GM12801 (cell line): ENCODE results near the gene SMO.

Experiments used
- TF ChIP-seq, protein P1 (sequence below): IDR thresholded peaks from one replicate; pipeline ENCODE4 v1.5.1; 2011; ENCODE audit warnings: control low read depth; ENCODE audit not compliant: insufficient read length; ENCODE audit errors: extremely low read depth

SMO gene

GRCh38 chr7:129231666-129232065 is 43.2 kb downstream of the SMO start:
- TF ChIP-seq, protein P1, sequence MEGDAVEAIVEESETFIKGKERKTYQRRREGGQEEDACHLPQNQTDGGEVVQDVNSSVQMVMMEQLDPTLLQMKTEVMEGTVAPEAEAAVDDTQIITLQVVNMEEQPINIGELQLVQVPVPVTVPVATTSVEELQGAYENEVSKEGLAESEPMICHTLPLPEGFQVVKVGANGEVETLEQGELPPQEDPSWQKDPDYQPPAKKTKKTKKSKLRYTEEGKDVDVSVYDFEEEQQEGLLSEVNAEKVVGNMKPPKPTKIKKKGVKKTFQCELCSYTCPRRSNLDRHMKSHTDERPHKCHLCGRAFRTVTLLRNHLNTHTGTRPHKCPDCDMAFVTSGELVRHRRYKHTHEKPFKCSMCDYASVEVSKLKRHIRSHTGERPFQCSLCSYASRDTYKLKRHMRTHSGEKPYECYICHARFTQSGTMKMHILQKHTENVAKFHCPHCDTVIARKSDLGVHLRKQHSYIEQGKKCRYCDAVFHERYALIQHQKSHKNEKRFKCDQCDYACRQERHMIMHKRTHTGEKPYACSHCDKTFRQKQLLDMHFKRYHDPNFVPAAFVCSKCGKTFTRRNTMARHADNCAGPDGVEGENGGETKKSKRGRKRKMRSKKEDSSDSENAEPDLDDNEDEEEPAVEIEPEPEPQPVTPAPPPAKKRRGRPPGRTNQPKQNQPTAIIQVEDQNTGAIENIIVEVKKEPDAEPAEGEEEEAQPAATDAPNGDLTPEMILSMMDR = no peak

DNA sequence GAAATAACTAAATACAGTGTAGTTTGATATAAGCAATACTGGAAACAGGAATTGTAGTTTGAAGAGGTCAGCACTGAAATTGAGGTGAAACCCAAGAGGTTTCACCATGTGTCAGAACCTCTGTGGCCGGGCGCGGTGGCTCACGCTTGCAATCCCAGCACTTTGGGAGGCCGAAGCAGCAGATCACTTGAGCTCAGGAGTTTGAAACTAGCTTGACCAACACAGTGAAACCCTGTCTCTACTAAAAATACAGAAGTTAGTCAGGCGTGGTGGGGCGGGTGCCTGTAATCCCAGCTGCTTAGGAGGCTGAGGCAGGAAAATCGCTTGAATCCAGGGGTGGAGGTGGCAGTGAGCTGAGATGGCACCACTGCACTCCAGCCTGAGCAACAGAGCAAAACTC is 50.1 kb downstream of the SMO start:
- TF ChIP-seq, protein P1 = no peak

- TF ChIP-seq, protein P1 = no peak
Observed at GRCh38 chr7:129240119-129240820, 51.8 kb downstream of the SMO start.

DNA sequence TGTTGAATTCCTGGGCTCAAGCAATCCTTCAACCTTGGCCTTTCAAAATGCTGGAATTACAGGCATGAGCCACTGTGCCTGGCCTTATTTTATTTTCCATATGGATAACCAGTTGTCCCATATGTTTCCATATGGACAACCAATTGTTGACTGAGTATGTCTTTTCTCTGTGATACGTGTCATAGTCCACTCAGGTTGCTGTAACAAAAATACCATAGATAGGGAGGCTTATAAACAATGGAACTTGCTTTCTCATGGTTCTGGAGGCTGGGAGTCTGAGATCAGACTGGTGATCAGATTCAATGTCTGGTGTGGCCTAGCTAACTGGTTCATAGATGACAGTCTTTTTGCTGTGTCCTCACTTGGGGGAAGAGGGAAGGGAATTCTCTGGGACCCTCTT is 55.8 kb downstream of the SMO start:
- TF ChIP-seq, protein P1 = no peak

DNA sequence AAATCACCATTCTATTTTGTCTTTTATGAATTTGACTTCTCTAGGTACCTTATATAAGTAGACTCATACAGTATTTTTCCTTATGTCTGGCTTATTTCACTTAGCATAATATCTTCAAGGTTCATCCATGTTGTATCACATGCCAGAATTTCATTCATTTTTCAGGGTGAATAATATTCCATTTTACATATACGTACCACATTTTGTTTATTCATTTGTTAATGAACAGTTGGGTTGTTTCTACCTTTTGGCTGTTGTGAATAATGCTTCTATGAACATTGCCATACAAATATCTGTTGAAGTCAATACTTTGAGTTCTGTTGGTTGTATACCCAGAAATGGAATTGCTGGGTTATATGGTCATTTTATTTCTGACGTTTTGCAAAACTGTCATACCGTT is 57.1 kb downstream of the SMO start:
- TF ChIP-seq, protein P1 = no peak

GRCh38 chr7:129247087-129247486 is 58.7 kb downstream of the SMO start:
- TF ChIP-seq, protein P1 = no peak

- TF ChIP-seq, protein P1 = no peak
Observed at GRCh38 chr7:129252128-129252527, 63.7 kb downstream of the SMO start.

GRCh38 chr7:129255800-129256199 is 67.4 kb downstream of the SMO start:
- TF ChIP-seq, protein P1 = no peak
